NCI-H2171 treated with DMSO at 0.1 percent for 48 hours (cell line): ENCODE results near the gene TBX19.
A peak's percentile ranks its signal among the peaks of the same experiment; 100 is the strongest.

Experiments
- DNase-seq: peaks from one replicate; lab custom pipeline; 2025; lab: John Stamatoyannopoulos, UW

Gene TBX19

DNA sequence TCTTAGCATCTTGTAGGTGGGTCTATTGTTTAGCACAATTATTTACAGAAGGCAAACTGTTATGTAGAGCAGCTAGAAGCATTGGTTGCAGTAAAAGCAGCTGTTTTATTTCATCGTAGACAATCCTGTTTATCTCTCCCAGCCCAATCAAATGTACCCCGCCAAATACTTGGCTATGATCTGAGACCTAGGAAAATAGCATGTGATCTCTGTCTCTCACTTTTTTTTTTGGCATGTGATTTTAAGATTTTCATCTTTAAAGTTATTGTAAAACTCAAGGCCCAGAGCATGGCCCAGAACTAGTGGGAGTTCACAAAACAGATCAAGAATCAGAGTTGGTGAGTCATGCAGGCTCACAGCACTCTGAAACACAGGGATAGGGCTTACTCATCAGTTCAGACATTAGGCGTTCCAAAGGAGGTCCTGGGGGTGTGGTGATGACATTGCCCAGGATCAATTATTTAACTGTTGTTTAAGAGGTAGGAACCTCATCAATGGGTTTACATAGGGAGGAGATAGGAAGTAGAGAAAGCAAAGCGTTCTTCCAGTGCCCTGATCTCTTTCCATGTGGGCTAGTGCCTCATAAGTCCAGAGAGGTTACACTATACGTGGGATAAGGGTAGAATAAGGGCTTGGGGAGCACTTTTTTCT is 40.2 kb downstream of the TBX19 start:
- no peak for DNase-seq

DNA sequence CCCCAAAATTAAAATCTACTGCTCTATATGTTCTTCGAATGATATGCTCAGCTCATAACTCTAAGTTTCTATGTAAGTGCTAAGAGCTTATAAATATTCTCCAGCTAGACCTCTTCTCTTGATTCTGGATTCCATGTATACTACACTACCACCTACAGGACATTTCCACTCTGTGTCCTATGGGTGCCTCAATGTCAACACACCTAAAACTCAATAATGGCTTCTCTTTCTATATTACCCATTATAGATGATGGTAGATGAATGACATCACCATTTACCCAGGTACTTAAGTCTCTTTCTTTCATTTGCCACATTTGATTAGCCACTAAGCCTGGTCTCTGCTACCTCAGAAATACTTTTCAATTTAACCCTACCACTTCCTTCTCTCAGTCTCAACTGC is 41.3 kb downstream of the TBX19 start:
- DNase-seq: no peak

DNA sequence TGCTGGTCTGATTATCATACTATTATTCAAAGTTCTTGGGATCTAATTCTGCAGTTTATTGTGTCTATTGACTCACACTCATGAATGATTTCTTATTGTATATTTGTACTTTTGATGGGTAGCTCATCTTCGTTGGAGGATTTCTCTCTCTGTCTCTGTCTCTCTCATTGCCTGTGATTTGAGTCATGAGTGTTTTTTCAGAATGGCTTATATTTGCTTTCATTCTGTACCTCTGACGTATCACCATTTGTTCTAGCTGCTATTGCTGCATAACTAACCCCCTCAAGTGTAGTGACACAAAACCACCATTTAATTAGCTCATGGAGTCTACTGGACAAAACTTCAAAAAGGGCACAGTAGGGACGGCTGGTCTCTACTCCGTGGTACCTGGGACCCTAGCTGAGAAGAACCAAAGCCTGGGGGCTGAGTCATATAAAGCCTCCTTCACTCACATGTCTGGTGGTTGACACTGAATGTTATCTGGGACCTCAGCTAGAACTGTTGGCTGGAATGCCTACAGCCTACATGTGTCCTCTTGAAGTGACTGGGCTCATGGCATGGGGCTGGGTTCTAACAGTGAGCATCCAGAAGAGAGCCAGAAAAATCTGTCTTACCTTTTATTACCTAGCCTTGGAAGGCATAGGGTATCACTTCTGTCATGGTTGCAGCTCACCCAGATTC is 44.2 kb downstream of the TBX19 start:
- DNase-seq: no peak

- DNase-seq: no peak
Observed at GRCh38 chr1:168328731-168329364, 48.2 kb downstream of the TBX19 start.

GRCh38 chr1:168330285-168330684 is 49.6 kb downstream of the TBX19 start:
- DNase-seq: no peak

GRCh38 chr1:168331569-168331968 is 50.9 kb downstream of the TBX19 start:
- no peak for DNase-seq

DNA sequence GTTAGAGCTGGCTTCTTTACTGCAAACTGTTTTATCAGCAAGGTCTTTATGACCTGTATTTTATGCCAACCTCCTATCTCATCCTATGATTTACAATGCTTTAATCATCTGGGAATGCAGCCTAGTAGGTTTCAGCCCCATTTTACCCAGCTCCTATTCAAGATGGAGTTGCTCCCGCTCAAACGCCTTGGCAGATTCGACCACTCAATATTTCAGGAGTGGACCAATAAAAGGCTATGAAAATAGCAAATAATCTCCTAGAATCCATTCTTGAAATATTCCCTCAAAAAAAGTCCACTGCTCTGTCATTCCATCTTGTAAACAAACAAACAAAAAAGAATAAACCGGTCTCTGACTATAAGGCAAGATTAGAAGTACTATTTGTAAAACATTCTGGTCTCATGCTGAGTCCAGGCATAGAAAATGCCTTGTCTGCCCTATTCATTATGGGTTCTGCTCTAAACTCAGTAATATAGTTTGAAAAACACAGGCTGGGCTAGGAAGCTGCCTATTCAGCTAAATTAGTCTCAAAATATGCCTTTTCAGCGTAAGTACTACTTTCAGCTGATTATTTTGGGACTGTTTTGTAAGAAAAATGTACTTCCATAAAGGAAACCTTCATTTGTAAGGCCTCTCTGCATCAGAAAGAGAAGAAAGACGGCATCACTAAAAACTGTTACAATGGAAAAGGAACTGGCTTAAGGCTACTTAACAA is 53.0 kb downstream of the TBX19 start:
- DNase-seq: no peak

DNA sequence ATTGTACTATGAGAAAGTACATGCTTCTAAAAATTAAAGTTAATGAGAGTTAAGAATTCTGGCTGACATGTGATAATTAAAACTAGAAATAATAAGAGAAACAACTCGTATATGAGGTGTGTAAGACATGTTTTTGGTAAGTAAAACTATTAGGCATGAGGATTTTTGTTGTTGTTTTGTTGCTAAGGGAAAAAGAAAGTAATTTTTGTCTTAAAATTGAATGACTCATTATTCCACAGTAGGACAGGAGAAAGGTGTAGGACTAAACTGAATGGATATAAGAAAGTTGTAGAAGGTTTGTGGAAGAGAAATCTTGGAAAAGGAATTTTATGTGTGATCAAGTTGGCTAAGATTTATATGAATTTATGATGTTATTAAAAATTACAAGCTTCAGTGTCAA is 54.8 kb downstream of the TBX19 start:
- DNase-seq: no peak

- DNase-seq: no peak
Observed at GRCh38 chr1:168338589-168339503, 58.2 kb downstream of the TBX19 start.

DNA sequence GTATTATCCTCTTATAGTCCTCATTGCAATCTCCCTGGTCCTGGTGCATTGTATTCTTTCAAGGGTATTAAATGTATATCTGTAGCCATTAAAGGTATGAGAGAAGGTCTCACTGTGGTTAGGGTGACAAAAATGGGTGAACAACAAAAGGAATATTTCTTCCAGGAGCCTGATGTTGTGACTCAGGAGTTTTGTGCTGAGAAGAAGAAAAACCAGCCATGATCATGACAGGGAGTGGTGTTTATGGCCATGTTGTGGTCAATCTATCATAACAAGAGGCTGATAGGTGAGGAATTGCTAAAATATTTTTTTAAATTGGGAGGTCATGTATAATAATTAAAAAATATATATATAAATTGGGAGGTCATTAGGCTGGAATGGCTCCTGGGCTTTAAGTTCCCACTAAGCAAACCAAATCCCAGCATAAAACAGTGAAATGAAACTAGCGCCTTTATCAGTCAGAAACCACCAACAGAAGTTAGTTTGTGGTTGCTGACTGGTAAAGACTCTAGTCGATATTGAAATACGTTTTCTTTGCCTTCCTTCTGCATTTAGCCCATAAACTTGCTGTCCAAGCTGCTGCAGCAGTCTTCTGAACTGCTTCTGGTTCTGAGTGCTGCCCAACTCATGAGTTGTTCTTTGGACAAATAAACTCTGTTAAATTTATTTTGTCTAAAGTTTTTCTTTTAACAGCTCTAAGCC is 60.3 kb downstream of the TBX19 start:
- DNase-seq: no peak

- DNase-seq: no peak
Observed at GRCh38 chr1:168341483-168341975, 60.9 kb downstream of the TBX19 start.

- DNase-seq: peak; percentile 81
Observed at GRCh38 chr1:168342572-168343280, 62.0 kb downstream of the TBX19 start.

DNA sequence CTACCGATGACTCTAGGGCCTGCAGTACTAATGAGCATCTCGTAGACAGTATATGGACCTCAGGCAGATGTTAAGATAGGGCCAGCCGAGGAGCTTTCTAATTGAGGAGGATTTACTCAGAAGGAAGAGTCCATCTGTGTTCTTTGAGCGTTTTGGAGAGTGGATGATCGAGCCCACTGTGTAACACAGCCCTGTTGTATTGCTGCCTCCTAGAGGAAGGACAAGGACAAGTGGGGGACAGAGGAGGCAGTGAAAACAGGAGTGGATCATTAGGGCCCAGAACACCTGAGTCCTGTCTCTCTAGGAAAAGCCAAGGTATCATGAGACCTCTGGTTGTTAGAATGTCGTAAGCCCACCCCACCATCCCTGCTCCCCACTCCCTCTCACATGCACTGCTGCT is 62.9 kb downstream of the TBX19 start:
- no peak for DNase-seq

GRCh38 chr1:168344517-168344916 is 63.8 kb downstream of the TBX19 start:
- DNase-seq: no peak

DNA sequence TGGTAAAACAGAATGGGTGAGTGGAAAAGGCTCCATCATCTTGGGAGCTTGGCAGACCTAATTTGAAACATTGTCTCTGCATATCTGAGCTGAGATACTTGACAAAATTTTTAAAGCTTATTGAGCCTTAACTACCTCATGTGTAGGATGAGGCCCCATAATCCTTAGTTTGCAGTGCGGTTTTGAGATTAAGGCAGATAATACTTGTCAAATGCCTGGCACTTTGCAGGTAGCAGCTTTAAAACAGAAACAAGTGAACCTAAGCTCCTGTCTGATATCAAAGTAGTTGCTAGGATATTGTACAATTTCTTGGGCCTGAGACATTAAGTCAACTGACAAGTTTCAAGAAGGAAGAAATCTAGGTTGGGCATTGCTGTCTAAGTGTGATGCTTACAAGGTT is 65.3 kb downstream of the TBX19 start:
- no peak for DNase-seq

- DNase-seq: no peak
Observed at GRCh38 chr1:168347630-168348029, 67.0 kb downstream of the TBX19 start.

DNA sequence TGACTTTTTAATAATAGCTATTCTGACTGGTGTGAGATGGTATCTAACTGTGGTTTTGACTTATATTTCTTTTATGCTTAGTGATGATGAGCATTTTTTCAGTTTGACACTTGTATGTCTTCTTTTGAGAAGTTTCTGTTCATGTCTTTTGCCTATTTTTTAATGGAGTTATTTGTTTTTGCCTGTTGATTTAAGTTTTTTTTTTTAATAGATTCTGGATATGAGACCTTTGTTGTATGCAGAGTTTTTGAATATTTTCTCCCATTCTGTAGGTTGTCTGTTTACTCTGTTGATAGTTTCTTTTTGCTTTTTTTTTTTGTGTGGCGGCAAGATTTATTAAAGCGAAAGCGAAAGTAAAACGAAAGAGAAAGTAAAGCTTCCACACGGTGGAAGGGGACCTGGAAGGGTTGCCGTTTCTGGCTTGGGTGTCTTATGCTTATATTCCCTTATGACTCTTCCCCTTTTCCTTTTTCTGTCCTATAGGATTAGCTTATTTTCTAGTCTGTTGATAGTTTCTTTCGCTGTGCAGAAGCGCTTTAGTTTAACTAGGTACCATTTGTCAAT is 67.6 kb downstream of the TBX19 start:
- DNase-seq: no peak

- peak; percentile 74 for DNase-seq
Observed at GRCh38 chr1:168354335-168355269, 73.9 kb downstream of the TBX19 start.
